ENCODE data around the gene LRP1. TPM values are rescaled to one million over a fixed set of nuclear protein-coding genes. Genes with fewer than 3 reads are reported as not detected.

The LRP1 gene
- total RNA-seq, 4 donors from 2014 or later, result 83.1 to 149 (median 106) TPM

DNA sequence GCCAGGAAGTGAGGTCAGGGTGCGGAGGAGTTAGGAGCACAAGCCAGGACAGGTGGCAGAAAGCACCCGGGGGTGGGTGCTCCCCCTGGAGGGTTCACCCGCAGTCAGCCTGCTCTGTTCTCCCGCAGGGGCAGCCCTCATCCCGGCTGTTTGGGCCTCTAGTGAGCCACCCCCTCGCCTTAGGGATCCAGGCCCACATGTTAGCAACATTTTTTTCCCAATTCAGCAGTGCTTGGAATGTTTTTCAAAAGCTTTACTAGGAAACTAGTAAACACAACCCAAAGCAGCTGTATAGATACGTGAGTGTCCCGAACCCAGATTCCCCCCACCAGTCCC is 59.8 kb downstream of the LRP1 start:
- peaks cover 99% of the 10 kb centered on the region for H3K36me3 ChIP-seq
- no peak for DNase-seq (ENCODE audit: low spot score in 2 of 2)
- no peak for TF ChIP-seq POLR2A (IDR thresholded peaks at IDR 0.05)
- no peak for TF ChIP-seq CTCF (IDR thresholded peaks at IDR 0.05)
- H3K27me3 ChIP-seq, result no peaks in the 10 kb centered on the region
- H3K27ac ChIP-seq, result no peak overlapping the region
- peaks cover 4% of the 10 kb centered on the region for H3K4me1 ChIP-seq
- 85% methylated on average over 7 of the region's 8 CpGs for WGBS
- no peak overlapping the region for H3K4me3 ChIP-seq
- no peaks in the 10 kb centered on the region for H3K9me3 ChIP-seq

DNA sequence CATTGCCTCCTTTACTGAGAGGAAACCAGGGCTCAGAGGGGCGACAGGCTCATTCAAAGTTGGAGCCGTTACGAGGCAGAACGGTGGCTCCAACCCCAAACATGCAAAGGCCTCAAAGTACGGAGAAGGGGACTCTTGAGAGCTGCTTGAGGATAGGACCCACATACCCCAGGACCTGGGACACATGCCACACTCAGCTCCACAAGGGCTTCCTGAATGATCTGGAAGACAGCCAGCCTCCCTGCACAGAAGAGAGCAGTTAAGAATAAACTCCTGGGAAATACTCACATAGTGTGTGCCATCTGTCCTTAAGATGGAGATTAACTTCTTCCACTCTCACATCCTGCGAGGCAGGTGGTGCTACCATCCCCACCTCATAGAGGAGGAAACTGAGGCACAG is 61.8 kb downstream of the LRP1 start:
- WGBS, result 80% methylated on average over 2 of the region's 6 CpGs
- peaks cover 99% of the 10 kb centered on the region for H3K36me3 ChIP-seq

DNA sequence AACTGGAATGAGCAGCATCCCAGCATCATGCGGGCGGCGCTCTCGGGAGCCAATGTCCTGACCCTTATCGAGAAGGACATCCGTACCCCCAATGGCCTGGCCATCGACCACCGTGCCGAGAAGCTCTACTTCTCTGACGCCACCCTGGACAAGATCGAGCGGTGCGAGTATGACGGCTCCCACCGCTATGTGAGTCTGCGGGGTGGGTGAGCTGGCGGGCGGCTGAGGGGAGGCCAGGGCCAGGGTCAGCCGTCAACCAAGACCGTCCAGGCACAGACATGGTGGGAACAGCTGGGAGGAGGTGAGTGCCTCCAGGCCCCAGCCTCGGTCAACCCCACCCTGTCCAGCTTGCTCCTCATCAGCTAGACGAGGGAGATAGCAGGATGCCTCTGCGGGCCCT is 62.5 kb downstream of the LRP1 start:
- H3K4me1 ChIP-seq, result no peaks in the 10 kb centered on the region
- DNase-seq (ENCODE audit: low spot score in 2 of 2), result no peak
- no peaks in the 10 kb centered on the region for H3K27me3 ChIP-seq
- WGBS, result 91% methylated on average over 10 of the region's 23 CpGs
- no peak overlapping the region for H3K4me3 ChIP-seq
- peaks cover 99% of the 10 kb centered on the region for H3K36me3 ChIP-seq
- H3K9me3 ChIP-seq, result no peaks in the 10 kb centered on the region
- TF ChIP-seq CTCF (IDR thresholded peaks at IDR 0.05) (no peak), EP300 (IDR thresholded peaks at IDR 0.05) (no peak), POLR2AphosphoS5 (IDR thresholded peaks at IDR 0.05) (no peak), POLR2A (IDR thresholded peaks at IDR 0.05) (no peak)
- H3K27ac ChIP-seq, result no peak overlapping the region

More for the DNA sequence above, 61.8 kb downstream of the LRP1 start:
- Histone ChIP-seq H3K4me1 (no peaks in the 10 kb centered on the region), H3K9me3 (no peaks in the 10 kb centered on the region), H3K27me3 (no peaks in the 10 kb centered on the region), H3K27ac (no peak overlapping the region), H3K4me3 (no peak overlapping the region)
- no peak for DNase-seq (ENCODE audit: low spot score in 2 of 2)
- TF ChIP-seq EP300 (IDR thresholded peaks at IDR 0.05) (no peak), CTCF (IDR thresholded peaks at IDR 0.05) (no peak), POLR2AphosphoS5 (IDR thresholded peaks at IDR 0.05) (no peak), POLR2A (IDR thresholded peaks at IDR 0.05) (no peak)

DNA sequence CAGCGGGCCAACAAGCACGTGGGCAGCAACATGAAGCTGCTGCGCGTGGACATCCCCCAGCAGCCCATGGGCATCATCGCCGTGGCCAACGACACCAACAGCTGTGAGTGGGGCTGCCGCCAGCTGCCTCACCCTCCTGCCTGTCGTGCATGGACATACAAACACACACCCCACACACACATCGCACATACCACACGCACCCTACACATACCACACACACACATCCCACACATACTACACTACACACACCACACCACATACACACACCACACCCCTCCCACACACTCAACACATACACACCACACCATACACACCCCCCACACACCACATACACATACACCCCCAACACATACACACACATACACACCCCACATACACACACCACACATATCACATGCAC is 63.1 kb downstream of the LRP1 start:
- 72% methylated on average over 7 of the region's 11 CpGs for WGBS
- H3K27ac ChIP-seq, result no peak overlapping the region
- H3K4me3 ChIP-seq, result no peak overlapping the region
- H3K27me3 ChIP-seq, result no peaks in the 10 kb centered on the region
- H3K36me3 ChIP-seq, result peaks cover 99% of the 10 kb centered on the region
- no peaks in the 10 kb centered on the region for H3K4me1 ChIP-seq
- no peak for DNase-seq (ENCODE audit: low spot score in 2 of 2)
- no peaks in the 10 kb centered on the region for H3K9me3 ChIP-seq
- no peak for TF ChIP-seq EP300 (IDR thresholded peaks at IDR 0.05)
- no peak for TF ChIP-seq POLR2A (IDR thresholded peaks at IDR 0.05)
- TF ChIP-seq POLR2AphosphoS5 (IDR thresholded peaks at IDR 0.05), result no peak

DNA sequence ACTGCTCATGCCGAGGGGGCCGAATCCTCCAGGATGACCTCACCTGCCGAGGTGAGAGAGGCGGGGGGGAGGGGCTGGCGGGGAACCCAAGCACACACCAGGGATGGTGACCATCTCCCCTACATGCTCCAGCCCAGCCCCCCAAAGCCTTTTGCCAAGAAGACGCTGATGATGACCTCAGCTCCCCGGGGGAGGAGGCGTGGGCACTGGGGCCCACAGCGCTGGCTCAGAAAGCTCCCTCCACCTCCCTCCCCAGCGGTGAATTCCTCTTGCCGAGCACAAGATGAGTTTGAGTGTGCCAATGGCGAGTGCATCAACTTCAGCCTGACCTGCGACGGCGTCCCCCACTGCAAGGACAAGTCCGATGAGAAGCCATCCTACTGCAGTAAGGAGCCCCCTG is 64.6 kb downstream of the LRP1 start:
- WGBS, result 88% methylated on average over 8 of the region's 16 CpGs
- Histone ChIP-seq H3K9me3 (no peaks in the 10 kb centered on the region), H3K36me3 (peaks cover 99% of the 10 kb centered on the region), H3K27me3 (no peaks in the 10 kb centered on the region), H3K4me3 (no peak overlapping the region), H3K27ac (no peak overlapping the region), H3K4me1 (no peaks in the 10 kb centered on the region)
- TF ChIP-seq POLR2A (IDR thresholded peaks at IDR 0.05), result no peak
- no peak for TF ChIP-seq POLR2AphosphoS5 (IDR thresholded peaks at IDR 0.05)
- TF ChIP-seq CTCF (IDR thresholded peaks at IDR 0.05), result no peak
- no peak for TF ChIP-seq EP300 (IDR thresholded peaks at IDR 0.05)
- DNase-seq (ENCODE audit: low spot score in 2 of 2), result no peak

DNA sequence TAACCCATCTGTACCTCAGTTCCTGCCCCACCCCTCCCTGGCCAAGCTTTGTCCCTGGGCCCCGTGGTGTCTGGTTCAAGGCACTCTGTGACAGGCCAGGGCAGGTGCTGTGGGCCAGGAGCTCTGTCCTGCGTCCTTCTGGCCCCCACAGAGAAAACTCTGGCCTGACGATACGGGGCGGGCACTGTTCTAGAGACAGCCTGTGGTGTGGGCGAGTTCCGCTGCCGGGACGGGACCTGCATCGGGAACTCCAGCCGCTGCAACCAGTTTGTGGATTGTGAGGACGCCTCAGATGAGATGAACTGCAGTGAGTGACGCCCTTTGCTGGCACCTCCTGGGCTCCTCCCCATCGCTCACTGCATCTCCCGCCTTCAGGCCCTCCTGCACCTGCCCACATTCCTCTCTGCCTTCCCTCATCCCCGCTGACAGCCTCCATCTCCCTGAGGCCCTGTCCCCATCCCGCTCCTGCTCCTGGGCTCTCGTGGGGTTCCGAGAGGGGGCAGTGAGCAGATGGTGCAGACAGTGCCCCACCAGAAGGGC is 65.5 kb downstream of the LRP1 start:
- H3K9me3 ChIP-seq, result no peaks in the 10 kb centered on the region
- TF ChIP-seq CTCF (IDR thresholded peaks at IDR 0.05) (no peak), POLR2AphosphoS5 (IDR thresholded peaks at IDR 0.05) (no peak), EP300 (IDR thresholded peaks at IDR 0.05) (no peak)
- H3K4me1 ChIP-seq, result no peaks in the 10 kb centered on the region
- no peaks in the 10 kb centered on the region for H3K27me3 ChIP-seq
- no peak overlapping the region for H3K4me3 ChIP-seq
- no peak for DNase-seq (ENCODE audit: low spot score in 2 of 2)
- peaks cover 99% of the 10 kb centered on the region for H3K36me3 ChIP-seq
- H3K27ac ChIP-seq, result no peak overlapping the region
- WGBS, result 86% methylated on average over 17 of the region's 19 CpGs
